Smooth muscle cell (in vitro differentiated cells): Measurements from ENCODE around the gene CAMK2A. TPM values are rescaled to one million over a fixed set of nuclear protein-coding genes. Genes with fewer than 3 reads are reported as not detected.

Experiments used
- DNase-seq: peaks from one replicate; lab custom pipeline; 2025; ENCODE audit not compliant: unreplicated experiment; lab: John Stamatoyannopoulos, UW
- H2AFZ ChIP-seq: fragments of 200-600 bp; sonication (generic); 2 replicates; pipeline ENCODE4 v1.6.0; 2016; ENCODE audit warnings: antibody characterized with exemption, low read depth, mild to moderate bottlenecking
- H3F3A ChIP-seq: fragments of 200-600 bp; sonication (generic); 2 replicates; pipeline ENCODE4 v1.6.0; 2017; ENCODE audit warnings: antibody characterized with exemption, low read depth
- H3K27ac ChIP-seq: fragments of 200-600 bp; sonication (generic); 2 replicates; pipeline ENCODE4 v1.5.1; 2016; ENCODE audit warnings: low read depth, mild to moderate bottlenecking
- H3K27me3 ChIP-seq: fragments of 200-600 bp; sonication (generic); 2 replicates; pipeline ENCODE4 v1.6.1; 2016; ENCODE audit warnings: low read depth, mild to moderate bottlenecking
- H3K36me3 ChIP-seq: fragments of 200-600 bp; sonication (generic); 2 replicates; pipeline ENCODE4 v1.5.1; 2016; ENCODE audit warnings: low read depth
- H3K4me1 ChIP-seq: fragments of 200-600 bp; sonication (generic); 2 replicates; pipeline ENCODE4 v1.5.1; 2016; ENCODE audit warnings: low read depth
- H3K4me2 ChIP-seq: fragments of 200-600 bp; sonication (generic); 2 replicates; pipeline ENCODE4 v1.6.0; 2016; ENCODE audit warnings: mild to moderate bottlenecking
- H3K4me3 ChIP-seq: fragments of 200-600 bp; sonication (generic); 2 replicates; pipeline ENCODE4 v1.5.1; 2016; ENCODE audit warnings: mild to moderate bottlenecking
- H3K79me2 ChIP-seq: fragments of 200-600 bp; sonication (generic); 2 replicates; pipeline ENCODE4 v1.6.0; 2016; ENCODE audit warnings: low read depth, mild to moderate bottlenecking
- H3K9ac ChIP-seq: fragments of 200-600 bp; sonication (generic); 2 replicates; pipeline ENCODE4 v1.6.0; 2016; ENCODE audit warnings: low read depth
- H3K9me3 ChIP-seq: fragments of 200-600 bp; sonication (generic); replicated peaks from 2 replicates; pipeline ENCODE4 v1.5.1; 2016; ENCODE audit warnings: low read depth
- H4K20me1 ChIP-seq: fragments of 200-600 bp; sonication (generic); 2 replicates; pipeline ENCODE4 v1.6.0; 2016; ENCODE audit warnings: low read depth
- CTCF ChIP-seq: fragments of 200-600 bp; sonication (generic); IDR thresholded peaks from 2 replicates; pipeline ENCODE4 v1.5.1; 2017; ENCODE audit warnings: borderline replicate concordance, mild to moderate bottlenecking, antibody characterized with exemption; ENCODE audit not compliant: insufficient read depth, poor library complexity, severe bottlenecking
- WGBS: methylation state at CpG from one replicate; pipeline ENCODE4 v1.1.7; 2016; ENCODE audit warnings: low lambda C conversion rate; 5-methylcytosine and 5-hydroxymethylcytosine counted together
- polyA plus RNA-seq: library from polyadenylated mRNA; unstranded; fragments of >200 nt; fragmentation: Nextera tagmentation; extraction: Ambion mirVana; gene quantifications from 2 replicates; pipeline ENCODE4 v1.2.1, GENCODE V29; 2016
- total RNA-seq: library from RNA; depleted of rRNA; stranded (reverse); fragments of >200 nt; gene quantifications from 2 replicates; pipeline ENCODE4 v1.2.3, GENCODE V29; 2014

Gene CAMK2A
- total and polyA plus RNA-seq, 2 experiments from 2014 or later = 0.83 to 1.6 TPM

DNA sequence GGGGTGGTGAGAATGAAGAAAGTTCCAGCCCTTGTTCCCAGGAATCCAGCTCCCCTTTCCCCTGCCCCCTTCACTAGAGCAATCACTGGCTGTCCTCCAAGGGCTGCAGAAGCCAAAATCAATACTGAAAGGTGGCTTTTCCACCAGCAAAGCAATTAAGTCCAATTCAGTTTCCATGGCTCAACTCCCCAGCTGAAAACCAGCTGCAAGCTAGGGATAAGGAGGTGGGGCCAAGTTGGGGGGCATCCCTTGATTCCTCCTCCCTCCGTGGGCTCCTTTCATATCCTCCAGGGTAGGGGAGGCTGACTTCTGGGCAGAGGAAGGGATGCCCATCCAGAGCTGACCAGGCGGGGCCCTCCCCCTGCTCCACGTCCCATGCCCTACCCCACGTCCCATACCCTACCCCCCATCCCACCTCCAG is 22.7 kb downstream of the CAMK2A start:
- DNase-seq = no peak
- no peak overlapping the region for H3K9ac ChIP-seq
- H3K27me3 ChIP-seq = no peaks in the 10 kb centered on the region
- no peak overlapping the region for H3K4me2 ChIP-seq
- H3K27ac ChIP-seq = no peak overlapping the region
- 100% methylated on average over 4 of the region's 4 CpGs for WGBS
- no peak overlapping the region for H2AFZ ChIP-seq
- no peaks in the 10 kb centered on the region for H3K9me3 ChIP-seq
- no peak for TF ChIP-seq CTCF
- no peaks in the 10 kb centered on the region for H3K4me1 ChIP-seq
- no peaks in the 10 kb centered on the region for H4K20me1 ChIP-seq
- H3K79me2 ChIP-seq = no peaks in the 10 kb centered on the region
- H3K36me3 ChIP-seq = no peaks in the 10 kb centered on the region
- no peaks in the 10 kb centered on the region for H3F3A ChIP-seq
- H3K4me3 ChIP-seq = no peak overlapping the region

DNA sequence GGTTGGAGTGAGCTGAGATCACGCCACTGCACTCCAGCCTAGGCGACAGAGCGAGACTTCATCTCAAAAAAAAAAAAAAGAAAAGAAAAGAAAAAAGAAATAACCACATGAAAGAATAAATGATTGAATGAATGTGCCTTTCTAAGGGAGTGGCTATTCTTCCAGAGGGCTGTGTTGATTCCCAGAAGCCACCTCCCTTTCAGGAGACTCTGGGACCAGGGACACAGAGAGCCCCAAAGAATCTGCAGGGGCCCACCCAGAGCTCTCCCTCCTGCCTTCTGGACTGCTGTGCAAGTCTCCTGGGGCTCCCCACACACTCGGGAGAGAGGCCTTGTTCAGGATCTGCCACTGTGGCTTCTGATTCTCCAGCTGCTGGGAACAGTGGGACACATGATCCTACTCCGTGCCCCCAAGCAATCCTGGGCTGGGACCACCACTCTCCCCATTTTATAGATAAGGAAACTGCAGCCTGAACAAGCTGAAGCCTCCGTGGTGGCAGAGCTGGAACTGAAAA is 23.6 kb downstream of the CAMK2A start:
- no peak overlapping the region for H3K4me3 ChIP-seq
- no peak for DNase-seq
- H3K27ac ChIP-seq = no peak overlapping the region
- no peaks in the 10 kb centered on the region for H3K36me3 ChIP-seq
- no peaks in the 10 kb centered on the region for H4K20me1 ChIP-seq
- H3K4me1 ChIP-seq = no peaks in the 10 kb centered on the region
- TF ChIP-seq CTCF = no peak
- 88% methylated on average over 6 of the region's 6 CpGs for WGBS
- no peaks in the 10 kb centered on the region for H3K27me3 ChIP-seq
- no peak overlapping the region for H2AFZ ChIP-seq
- no peak overlapping the region for H3K4me2 ChIP-seq
- no peaks in the 10 kb centered on the region for H3K79me2 ChIP-seq
- H3F3A ChIP-seq = no peaks in the 10 kb centered on the region
- no peak overlapping the region for H3K9ac ChIP-seq
- no peaks in the 10 kb centered on the region for H3K9me3 ChIP-seq

- no peak for DNase-seq
- no peaks in the 10 kb centered on the region for H3K9me3 ChIP-seq
- H3K27me3 ChIP-seq = no peaks in the 10 kb centered on the region
- H3K79me2 ChIP-seq = no peaks in the 10 kb centered on the region
- no peak overlapping the region for H3K4me2 ChIP-seq
- 86% methylated on average over 23 of the region's 23 CpGs for WGBS
- H3F3A ChIP-seq = no peaks in the 10 kb centered on the region
- H3K4me1 ChIP-seq = no peaks in the 10 kb centered on the region
- no peaks in the 10 kb centered on the region for H4K20me1 ChIP-seq
- TF ChIP-seq CTCF = no peak
- H3K36me3 ChIP-seq = no peaks in the 10 kb centered on the region
- H3K9ac ChIP-seq = no peak overlapping the region
- H2AFZ ChIP-seq = no peak overlapping the region
- H3K27ac ChIP-seq = no peak overlapping the region
- no peak overlapping the region for H3K4me3 ChIP-seq
These were observed 24.6 kb downstream of the CAMK2A start for GRCh38 chr5:150264667-150265603.
